Cerebellar nuclear complex (tissue), 1 donor: ENCODE measurements around the gene DHX58.

Experiments used
- DNase-seq, 2 experiments: peaks; one replicate each; lab custom pipeline; 2025; lab: John Stamatoyannopoulos, UW

The DHX58 gene

DNA sequence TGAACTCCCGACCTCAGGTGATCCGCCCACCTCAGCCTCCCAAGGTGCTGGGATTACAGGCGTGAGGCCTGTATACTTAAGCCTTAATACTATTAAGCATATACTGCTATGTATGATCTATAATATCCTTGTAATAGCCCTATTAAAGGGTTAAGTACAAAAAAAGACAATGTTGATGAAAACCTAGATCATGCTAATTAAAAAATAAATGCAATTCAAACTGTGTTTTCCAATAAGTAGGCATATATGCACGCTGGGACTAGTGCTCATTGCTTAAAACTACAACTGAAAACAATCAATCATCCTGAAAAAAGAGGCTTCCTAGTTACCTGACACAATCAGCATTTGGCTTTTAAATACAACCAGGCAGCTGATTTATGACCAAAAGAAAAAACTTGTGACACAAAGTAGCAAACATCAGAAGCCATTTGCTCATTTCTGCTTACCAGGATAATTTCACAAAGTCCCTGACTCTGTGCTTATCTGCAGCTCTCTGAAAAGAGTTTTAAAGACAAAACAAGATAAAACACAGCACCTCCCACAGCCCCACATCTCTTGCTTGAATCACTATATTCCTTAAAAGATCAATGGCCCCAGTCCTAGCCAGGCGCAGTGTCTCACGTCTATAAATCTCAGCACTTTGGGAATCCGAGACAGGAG lies 25.3 kb downstream of the DHX58 start:
- no peak for DNase-seq

DNA sequence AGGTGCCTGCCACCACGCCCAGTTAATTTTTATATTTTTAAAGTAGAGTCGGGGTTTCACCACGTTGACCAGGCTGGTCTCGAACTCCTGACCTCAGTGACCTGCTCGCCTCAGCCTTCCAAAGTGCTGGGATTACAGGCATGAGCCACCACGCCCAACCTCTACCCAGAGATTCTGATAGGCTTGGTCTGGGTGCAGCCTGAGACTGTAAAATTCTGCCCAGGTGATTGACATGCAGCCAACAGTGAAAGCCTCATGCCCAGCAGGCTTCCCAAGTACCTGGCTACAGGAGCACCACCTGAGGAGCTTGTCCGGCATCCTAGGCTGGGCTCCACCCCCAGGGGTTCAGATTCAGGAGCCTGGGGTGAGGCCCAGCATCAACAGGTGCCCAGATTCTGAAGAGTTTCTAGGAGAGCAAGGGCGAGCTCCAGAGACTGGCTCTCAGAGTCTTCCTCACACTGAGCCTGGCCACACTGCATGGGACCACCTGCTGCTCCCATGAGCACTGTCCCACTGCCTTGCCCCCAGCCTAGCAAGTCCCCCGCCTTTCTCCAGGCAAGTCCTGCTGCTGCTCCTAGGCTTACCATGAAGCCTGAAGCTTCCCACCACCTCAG lies 30.9 kb downstream of the DHX58 start:
- no peak for DNase-seq

GRCh38 chr17:42079541-42079940 lies 33.0 kb downstream of the DHX58 start:
- DNase-seq = no peak

GRCh38 chr17:42078396-42079043 lies 34.0 kb downstream of the DHX58 start:
- no peak for DNase-seq

- DNase-seq = no peak
These were observed 34.8 kb downstream of the DHX58 start for GRCh38 chr17:42077755-42078154.

DNA sequence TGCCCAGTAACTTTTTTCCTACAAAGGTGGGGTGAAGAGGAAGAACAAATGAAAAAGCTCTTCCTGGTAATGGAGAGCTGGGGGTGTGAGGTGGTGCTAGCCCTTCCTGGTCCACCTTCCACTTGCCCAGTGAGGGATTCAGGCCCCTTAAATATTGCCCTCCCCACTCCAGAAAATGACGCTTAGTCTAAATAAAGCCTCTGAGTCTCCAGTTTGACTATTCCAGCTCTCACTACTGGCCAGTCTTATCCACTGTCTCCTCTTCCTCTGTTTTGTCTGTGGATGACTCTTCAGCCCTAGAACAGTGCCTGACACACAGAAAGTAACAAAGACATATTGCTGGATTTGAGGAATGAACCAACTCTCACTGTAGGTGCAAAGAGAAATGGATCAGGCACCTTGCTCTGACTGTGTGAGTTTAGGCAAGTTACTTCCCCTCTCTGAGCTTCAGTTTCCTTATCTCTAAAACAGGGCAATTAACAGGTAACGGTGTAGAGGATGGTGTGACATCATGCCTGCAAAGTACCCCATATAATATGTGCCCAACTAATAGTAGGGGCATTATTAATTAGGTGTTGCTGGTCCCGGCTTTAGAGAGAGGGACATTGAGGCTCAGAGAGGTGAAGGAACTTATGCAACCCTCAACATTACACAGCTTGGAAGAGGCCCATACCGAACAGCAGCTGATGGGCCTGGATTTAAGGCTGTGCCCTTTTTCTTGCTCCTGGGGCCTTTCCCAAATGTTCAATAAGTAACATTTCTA lies 35.5 kb downstream of the DHX58 start:
- no peak for DNase-seq

GRCh38 chr17:42075789-42076188 lies 36.7 kb downstream of the DHX58 start:
- DNase-seq = no peak

- no peak for DNase-seq
These were observed 40.0 kb downstream of the DHX58 start for GRCh38 chr17:42072323-42073187.

GRCh38 chr17:42071810-42072209 lies 40.7 kb downstream of the DHX58 start:
- no peak for DNase-seq

GRCh38 chr17:42068979-42069378 lies 43.5 kb downstream of the DHX58 start:
- DNase-seq = no peak

- DNase-seq = no peak
These were observed 45.0 kb downstream of the DHX58 start for GRCh38 chr17:42067371-42068091.

DNA sequence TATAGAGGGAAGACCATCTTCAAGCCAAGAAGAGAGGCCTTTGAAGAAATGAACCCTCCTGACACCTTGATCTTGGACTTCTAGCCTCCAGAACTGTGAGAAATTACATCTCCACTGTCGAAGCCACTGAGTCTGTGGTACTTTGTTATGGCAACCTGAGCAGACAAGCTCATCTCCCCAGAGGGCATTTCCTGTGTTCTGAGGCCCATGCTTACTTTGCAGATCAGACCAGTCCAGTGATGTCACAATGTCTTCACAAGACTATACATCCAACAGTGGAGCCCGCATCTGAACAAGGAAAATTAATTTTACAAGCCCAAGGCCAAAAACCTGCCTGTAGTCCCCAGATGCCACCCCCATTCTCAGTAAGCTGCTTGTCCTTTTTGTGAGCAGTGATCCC lies 47.3 kb downstream of the DHX58 start:
- DNase-seq = no peak

DNA sequence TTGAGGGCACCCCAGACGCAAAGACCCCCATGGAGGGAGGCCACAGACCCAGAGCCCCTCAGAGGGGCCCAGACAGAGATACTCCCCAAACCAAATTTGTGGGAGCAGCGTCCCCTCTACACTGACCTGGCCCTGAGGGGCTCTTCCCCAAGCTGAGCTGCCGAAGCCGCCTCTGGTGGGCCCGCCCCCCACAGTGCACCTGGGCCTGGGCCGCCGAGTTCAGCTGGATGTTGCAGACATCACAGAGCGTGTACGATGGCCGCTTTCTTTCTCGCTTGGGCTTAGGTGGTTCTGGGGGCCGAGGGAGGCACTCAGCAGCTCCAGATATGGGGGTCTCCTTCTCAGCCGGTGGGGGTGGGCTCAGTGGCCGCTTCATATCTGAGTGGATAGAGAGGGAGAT lies 49.8 kb downstream of the DHX58 start:
- no peak for DNase-seq

GRCh38 chr17:42061646-42062487 lies 50.6 kb downstream of the DHX58 start:
- no peak for DNase-seq

DNA sequence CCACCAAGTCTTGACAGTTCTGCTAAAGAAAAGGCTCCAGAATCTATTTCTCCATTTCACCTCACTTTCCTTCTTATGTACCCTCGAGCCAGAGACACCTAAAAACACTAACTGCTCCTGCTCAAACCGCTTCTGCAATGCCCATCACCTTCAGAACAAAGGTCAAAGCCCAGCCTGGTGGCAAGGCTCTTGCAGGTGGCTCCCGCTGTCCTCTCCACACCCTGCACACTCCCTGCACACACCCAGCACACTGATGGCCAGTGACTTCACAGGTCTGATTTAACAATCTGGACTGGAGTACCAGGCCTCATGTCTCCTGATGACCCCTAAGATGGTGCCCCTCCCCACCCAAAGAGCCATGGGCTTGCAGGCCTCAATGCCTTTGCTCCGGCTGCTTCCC lies 52.3 kb downstream of the DHX58 start:
- DNase-seq = no peak

DNA sequence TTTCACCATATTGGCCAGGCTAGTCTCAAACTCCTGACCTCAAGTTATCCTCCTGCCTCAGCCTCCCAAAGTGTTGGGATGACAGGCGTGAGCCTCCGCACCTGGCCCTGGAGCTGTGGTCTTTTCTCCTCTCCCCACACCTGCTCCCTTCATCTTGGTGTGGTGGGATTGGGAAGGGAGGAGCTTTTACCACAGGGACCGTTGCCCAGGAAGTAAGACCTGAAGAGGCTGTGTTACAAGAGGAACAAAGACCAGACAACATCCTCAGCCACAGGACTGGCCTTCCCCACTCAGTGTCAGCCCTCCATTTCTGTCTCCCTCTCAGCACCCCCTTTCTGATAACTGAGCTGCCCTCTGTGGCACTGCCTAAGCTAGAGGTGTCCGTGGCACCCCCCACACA lies 52.7 kb downstream of the DHX58 start:
- DNase-seq = no peak

DNA sequence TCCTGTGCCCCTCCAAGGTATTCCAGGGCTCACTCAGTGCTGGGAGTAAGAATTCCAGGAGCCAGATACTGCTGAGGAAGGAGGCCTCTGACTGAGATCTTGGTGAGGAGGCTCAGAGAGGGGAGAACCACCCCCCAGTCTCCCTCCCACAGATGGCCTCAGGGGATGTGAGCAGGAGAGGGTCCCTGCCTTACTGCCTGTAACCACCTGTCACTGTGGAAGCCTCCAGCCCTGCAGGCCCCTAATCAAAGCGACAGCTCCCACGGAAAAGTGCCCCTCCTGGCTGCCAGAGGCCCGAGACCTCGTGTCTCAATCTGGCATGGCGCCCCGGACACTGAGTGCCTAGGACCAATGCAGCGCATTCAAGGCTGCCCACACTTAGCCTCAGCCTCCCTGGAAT lies 54.5 kb downstream of the DHX58 start:
- no peak for DNase-seq

GRCh38 chr17:42056635-42057034 lies 55.9 kb downstream of the DHX58 start:
- DNase-seq = no peak

- DNase-seq = no peak
These were observed 57.0 kb downstream of the DHX58 start for GRCh38 chr17:42055496-42055895.

DNA sequence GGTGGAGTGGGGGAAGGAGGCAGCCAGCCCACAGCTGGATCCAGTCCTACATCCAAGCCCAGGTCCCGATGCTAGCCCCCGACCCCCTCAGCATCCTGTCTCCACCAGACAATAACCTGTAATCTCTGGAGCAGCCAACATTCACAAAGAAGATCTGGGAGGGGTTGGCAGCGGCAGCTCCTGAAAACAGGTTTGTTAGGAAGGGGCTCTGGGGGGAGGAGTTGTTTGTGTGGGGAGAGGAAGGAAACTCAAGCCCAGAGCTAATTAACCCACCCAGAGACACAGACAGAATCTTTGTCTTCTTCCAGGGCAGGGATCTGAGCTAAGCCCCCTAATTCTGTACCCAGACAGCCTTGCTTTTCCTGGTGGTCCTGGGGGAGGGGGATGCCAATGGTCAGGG lies 57.5 kb downstream of the DHX58 start:
- DNase-seq = no peak
